Esophagus mucosa (tissue), 1 donor: ENCODE data around the gene OSBP2. TPM values are rescaled to one million over a fixed set of nuclear protein-coding genes. Genes with fewer than 3 reads are reported as not detected.
"Not testable (repeated sequence)": the region's sequence is repeated elsewhere in the genome, so short reads cannot be mapped to it uniquely, and the experiment has no call there.

ENCODE experiments used
- ATAC-seq: fragments of 200-7000 bp; cut with Tn5 transposase; one replicate; pipeline ENCODE4 v1.9.1; 2020
- total RNA-seq: library from RNA; stranded (reverse); gene quantifications from one replicate; pipeline ENCODE4 v1.2.4, GENCODE V29; 2023
- donor health status: DM: yes; HTN: yes; CAD: no.

The OSBP2 gene
- total RNA-seq, 1 donor from 2014 or later: 3.0 TPM

DNA sequence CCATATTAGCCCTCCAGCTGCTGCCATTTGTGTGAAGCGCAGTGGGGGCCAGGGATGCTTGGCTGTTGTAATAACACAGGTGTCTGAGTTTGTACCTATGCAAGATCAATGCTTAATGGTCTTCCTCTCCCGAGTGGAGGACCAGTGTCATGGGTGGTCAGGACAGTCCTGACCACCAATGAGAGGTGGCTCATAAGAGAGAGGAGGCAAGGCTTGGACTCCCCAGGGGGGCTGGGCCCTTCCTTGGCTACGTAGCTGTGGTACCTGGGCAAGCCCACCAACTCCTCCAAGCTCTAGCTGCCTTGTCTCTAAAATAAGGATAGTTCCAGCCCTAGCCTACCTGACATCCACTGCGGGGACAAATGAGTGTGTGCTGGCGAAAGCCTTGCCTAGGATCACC, 79.2 kb downstream of the OSBP2 start:
- peak; percentile 20 for ATAC-seq

DNA sequence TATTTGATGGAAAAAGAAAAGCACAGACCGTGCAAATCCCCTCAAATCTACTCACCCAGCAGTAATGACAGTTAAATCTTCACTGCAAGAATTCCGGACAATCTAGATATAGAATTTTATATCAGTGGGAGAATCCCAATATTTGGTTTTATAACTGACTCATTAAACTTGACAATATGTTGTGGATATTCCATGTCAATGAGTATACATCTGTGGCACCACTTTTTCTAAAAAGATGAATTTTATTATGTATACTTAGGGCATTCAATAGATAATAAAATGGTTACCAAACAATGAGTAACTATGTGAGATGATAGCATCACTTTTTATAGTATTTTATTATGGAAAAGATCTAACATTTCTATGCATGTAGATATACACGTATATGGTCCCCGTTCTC, 79.9 kb downstream of the OSBP2 start:
- ATAC-seq: no peak

DNA sequence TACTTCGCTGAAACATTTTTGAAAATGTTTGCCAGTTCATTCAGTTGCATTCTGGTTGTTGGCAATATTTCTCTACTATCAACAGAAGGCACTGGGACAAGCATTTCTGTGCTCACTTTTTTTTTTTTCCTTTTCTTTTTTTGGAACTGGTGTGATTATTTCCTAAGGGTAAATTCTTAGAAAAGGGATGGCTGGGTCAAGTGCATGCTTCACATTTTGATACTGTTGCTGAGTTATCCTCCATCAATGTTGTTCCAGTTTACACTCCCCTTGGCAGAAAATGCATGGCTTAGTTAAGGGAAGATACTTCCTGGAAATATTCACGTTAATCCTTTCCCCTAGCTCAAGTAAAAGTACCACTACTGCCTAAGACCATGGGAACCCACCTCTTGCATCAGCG, 81.8 kb downstream of the OSBP2 start:
- no peak for ATAC-seq

DNA sequence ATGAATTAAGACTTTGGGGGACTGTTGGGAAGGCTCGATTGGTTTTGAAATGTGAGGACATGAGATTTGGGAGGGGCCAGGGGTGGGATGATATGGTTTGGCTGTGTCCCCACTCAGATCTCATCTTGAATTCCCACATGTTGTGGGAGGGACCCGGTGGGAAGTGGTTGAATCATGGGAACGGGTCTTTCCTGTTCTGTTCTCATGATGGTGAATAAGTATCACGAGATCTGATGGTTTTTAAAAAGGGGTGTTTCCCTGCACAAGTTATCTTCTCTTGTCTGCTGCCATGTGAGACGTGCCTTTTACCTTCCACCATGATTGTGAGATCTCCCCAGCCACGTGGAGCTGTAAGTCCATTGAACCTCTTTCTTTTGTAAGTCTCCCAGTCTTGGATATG, 82.5 kb downstream of the OSBP2 start:
- ATAC-seq: not testable (repeated sequence)

DNA sequence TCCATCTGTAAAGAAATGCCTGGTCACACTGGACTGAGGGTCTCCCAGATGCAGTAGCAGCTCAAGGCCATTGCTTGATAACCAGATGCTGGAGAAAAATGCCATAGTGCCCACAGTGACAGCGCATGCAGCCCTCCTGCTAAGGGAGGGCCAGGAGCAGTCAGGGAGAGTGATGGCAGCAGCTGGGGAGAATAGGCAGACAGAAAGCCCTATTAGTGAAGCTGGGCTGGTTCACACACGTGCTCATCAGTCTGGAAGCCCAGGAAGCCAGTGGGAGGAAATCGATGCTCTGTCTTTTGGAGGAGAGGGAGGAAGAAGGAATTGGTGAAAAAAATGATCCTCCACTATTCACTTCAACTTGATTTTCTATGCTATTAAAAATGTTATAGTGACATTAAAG, 82.9 kb downstream of the OSBP2 start:
- no peak for ATAC-seq

DNA sequence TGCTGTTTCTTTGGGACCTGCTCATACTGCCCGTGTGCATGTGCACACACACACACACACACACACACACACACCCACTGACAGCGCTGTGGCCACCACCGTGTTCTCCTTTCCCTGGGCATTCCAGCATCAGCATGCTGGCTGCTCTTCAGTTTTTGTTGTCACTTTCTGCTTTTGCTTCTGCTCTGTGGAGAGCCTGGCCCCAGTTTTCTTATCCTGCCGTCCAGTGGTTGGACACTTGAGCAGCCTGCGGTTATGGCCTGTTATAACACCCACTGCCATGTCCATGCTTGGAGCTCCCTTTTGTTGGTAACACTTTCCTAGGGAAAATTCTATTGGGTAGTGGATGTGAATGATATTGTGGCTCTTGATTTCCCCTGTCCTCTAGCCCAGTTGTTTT, 83.6 kb downstream of the OSBP2 start:
- no peak for ATAC-seq

DNA sequence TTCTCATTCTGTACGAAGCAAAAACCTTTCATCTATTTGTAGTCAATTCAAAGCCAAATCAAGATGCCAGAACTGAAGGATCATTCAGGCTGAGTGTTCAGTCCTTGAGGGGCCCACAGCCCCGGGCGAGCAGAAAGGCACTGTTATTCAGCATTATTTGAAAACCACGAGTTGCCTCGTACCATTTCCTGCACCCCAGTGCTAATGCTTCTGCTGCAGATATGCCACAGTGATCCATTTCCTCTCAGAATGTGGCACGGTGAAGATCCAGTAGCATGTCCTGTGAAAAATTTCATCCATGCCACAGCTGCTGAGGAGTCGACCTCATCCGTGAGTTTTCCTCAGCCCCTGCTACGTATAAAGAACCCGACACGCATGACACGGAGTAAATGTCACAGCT, 85.4 kb downstream of the OSBP2 start:
- ATAC-seq: no peak

DNA sequence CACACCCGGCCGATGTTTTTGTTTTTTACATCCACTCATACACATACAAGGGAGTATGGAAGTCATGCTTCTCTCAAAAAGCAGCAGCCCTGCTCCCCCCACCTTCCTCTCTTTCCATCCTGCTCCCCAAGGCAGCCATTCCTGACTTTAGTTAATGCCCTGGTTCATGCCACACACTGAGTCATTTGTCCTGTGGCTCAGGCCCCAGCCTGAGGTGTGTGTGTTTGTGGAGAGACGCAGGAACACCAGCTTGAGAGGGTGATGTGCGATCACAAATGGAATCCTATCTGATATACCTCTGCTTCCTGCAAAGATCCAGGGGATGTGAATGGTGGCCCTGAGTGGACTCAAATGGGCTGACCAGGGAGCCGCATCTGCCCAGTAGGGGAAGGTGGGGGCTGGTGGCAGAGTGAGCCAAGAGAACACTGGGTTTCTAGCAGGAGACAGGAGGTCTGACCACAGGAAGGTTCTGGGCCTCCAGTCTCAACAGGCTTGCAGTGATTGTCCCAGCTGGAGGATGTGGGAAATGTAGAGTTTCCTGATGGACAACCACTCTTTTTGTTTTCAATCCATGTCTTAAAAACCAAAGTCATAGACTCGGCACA, 86.7 kb downstream of the OSBP2 start:
- ATAC-seq: peak; percentile 46

DNA sequence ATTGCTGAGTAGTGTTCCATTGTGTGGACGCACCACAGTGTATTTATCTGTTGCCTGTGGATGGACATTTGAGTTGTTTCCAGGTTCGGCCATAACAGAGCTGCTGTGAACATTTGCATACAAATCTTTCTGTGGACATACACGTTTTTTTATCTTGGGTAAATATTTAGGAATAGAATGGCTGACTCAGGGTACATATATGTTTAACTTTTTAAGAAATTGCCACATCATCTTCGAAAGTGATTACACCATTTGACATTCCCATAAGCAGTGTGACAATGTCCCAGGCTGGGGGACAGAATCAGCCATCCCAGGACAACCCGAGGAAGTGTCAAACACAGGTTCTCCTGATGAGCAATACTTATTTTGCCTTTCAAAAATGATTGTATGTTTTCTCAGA, 87.9 kb downstream of the OSBP2 start:
- ATAC-seq: no peak

DNA sequence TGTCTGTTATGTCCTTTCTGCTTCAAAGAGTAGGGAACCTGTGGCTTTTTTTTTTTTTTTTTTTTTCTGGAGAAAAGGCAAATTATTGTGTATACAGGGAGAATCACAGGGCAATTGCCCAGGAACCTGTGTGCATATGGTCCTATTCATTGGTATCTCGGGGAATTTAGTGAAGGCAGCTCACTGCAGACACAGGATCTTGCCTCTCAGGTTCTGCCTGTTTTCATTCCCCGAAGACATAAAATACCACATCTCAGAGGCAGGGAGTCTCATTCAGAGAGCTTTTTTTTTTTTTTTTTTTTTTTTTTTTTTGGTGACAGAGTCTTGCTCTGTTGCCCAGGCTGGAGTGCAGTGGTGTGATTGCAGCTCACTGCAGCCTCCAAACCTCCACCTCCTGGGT, 88.3 kb downstream of the OSBP2 start:
- no peak for ATAC-seq

DNA sequence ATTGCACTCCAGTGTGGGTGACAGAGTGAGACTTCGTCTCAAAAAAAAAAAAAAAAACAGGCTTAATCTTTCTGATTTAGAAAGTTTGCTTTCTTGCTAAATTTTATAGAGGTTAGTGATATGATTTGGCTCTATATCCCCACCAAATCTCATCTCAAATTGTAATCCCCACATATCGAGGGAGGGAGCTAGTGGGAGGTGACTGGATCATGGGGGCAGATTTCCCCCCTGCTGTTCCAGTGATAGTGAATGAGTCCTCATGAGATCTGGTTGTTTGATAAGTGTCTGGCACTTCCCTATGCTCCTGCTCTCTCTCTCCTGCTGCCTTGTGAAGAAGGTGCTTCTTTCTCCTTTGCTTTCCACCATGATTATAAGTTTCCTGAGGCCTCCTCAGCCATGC, 90.9 kb downstream of the OSBP2 start:
- ATAC-seq: no peak

DNA sequence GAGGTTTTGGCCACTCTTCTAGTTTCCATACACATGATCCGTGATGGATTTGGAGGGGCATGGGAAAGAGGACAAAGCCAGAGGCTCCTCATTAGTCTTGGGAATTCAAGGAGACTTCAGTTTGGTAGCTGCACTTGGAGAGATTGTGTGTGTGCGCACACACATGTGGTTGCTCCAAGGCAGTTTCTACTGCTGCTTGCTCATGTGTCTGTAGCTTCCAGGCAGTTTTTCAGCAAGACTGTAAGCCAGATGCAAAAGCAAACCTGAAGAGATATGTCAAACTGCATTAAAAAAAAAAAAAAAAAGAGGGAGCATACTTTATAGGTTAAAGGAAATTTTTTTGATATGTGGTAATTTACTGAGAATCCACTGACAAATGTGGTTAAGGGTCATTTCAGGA, 95.7 kb downstream of the OSBP2 start:
- no peak for ATAC-seq

DNA sequence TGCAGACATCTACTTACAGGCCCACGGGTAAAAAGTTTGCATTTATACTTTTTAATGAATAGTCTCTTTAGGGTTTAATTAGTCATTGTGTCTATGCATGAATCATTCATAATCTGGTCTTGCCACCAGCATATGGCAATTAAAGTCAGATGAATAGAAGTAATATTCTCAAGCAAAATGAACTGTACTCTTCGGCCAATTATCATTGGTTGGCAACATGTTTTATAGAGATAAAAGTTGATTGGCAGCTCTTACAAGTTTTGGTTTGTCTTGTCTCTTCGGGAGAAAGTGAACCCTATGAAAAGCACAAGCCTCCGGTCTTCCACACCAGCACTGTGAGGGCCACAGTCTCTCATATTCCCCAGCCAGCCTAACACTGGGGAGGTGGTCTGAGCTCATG, 97.8 kb downstream of the OSBP2 start:
- ATAC-seq: no peak

DNA sequence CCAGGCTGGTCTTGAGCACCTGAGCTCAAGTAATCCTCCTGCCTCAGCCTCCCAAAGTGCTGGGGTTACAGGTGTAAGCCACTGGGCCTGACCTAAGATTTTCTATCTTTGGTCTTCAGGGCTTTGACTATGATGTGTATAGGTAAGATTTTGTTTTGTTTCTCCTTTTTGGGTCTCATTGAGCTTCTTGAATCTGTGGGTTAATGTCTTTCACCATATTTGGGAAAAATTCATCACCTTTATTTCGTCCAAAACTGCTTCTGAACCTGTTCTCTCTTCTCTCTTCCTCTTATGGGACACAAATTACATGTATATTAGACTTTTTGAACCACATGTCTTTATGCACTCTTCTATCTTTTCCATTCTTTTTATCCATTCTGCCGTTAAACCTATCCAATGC, 100.4 kb downstream of the OSBP2 start:
- no peak for ATAC-seq

DNA sequence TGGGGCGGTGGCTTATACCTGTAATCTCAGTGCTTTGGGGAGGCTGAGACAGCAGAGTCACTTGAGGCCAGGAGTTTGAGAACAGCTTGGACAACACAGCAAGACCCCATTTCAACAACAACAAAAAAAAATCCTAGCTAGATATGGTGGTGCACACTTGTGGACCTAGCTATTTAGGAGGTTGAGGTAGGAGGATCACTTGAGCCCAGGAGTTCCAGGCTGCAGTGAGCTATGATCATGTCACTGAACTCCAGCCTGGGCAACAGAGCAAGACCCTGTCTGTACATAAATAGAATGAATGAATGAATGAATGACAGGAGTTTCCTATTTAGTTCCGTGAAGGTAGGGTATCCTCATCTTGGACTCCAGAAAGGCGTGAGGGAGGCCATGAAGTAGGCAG, 107.0 kb downstream of the OSBP2 start:
- no peak for ATAC-seq

DNA sequence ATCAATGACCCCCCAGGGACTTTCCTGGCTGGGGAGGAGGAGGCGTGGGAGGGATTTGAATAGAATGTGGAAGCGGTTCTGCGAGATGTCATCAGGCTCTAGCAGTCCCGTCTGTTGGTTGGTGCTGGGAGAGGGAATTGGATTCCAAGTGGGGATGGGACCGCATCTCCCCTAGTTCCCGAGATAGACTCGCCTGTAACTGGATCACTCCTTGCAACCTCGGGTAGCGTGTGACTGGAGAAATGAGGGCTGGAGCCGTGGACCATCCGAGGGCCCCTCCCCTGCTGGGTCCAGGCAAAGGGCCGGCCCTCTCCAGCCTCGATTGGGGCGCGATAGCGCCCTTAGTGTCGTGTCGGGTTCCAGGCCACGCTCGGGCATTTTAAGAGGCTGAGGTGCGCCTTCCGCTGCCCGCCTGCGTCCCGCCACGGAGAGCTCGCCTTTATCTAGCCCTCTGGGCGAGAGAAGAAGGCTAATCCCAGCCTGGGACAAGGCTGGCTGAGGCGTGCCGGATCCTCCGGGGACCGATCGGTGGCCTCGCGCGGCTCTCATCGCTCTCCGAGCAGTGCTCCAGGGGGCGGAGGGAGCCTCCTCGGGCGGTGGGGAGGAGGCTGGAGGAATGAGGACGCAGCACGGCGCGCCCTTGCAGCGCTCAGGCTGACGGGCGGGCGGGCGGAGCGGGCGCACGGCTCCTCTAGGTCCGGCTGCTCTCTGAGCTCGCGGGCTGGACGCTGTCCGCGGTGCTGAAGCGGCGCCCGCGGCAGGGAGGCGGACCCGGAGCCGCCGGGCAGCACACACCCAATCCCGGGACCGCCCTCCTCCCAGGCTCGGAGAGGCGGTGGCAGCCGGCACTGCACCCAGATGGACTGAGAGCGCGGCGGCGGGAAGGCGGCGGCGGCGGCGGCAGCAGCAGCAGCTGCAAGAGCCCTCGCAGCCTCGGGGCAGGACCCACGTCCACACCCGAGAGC, 107.8 kb downstream of the OSBP2 start:
- peak; percentile 98 for ATAC-seq

DNA sequence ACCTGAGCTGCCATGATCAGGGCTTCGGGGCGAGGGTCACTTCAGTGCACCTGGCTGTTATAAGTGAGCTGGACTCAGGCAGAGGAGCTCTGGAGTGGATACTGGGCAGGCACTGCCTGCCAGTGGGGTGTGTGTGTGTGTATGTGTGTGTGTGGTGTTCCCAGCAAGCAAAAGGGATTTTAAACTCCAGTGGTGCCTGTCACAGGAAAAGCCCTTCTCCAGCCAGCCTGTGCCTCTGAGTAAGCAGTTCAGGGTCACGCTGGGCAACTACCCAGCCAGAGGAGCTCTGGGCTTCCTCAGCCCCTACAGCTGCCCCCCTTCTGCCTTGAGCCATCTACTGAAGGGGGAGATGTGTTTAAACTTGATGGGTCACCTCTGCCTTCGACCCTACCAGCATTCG, 109.0 kb downstream of the OSBP2 start:
- ATAC-seq: no peak

DNA sequence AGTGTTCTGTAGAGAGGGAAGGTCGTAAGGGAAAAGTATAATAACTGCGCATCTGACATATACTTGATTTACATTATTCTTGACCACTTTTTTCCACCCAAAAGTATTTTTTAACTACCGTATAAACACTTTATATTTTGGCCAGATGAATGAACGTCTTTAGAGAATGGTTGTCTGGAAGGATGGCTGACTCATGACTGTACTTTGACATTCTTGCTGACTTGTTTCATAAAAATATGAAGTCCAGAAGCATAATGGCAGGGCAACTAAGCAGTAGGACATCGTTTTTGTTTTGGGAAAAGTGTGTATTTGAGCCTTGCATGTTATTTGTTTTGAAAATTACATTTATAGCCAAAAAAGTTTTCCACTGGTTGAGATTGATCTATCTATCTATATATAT, 110.0 kb downstream of the OSBP2 start:
- no peak for ATAC-seq

DNA sequence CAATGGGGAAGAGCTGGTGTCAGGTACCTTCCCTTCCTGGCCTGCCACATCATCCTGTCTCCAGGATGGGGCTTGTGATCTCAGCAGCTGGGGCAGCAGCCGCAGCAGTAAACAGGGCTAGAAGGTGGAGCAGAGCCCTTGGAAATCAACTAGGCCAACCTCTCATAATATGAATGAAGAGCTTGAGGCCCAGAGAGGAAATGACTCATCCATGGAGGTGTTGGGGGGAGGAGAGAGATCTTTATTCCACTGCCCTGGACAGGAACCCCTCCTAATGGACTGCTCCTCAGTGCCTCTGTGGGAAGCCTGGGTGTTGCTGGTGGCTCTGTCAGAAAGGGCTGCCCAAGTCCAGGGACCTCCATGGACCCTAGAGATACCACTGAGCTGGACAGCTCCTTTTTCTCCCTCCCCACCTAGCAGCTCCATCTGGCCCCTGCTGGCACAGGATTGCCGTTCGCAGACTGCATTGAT, 111.8 kb downstream of the OSBP2 start:
- ATAC-seq: no peak

DNA sequence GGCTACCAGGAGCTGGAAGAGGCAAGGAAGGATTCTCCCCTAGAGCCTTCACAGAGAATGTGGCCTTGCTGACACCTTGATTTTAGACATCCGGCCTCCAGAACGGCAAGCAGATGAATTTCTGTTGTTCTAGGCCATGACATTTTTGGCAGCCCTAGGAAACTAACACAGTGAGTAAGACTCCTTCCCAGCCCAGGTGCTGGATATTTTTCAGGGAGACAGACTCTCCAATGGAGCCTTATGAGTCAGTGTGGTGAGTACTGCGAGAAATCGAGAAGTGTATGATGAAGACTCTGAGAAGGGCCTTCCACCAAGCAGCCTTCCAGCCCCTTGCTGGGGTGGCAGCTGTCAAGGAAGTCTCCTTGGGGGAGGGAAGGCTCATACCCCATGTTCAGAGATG, 114.4 kb downstream of the OSBP2 start:
- no peak for ATAC-seq

DNA sequence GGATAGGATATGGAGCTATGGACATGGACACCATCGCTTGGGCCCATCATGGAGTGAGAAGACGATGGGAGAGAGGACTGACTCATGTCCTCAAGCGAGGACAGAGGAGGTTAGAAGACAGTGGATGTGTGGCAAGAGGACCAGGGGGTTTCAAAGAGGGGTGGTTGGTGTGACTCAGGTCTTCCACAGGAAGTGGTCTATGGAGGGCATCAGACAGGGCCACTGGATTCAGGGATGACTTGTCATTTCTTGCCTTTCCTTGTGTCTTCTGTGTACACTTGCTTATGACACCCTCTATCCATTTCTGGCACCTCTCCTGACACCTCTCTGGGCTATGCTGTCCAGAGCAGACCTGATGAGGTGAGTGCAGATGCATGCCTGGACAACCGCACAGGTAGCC, 115.4 kb downstream of the OSBP2 start:
- no peak for ATAC-seq

DNA sequence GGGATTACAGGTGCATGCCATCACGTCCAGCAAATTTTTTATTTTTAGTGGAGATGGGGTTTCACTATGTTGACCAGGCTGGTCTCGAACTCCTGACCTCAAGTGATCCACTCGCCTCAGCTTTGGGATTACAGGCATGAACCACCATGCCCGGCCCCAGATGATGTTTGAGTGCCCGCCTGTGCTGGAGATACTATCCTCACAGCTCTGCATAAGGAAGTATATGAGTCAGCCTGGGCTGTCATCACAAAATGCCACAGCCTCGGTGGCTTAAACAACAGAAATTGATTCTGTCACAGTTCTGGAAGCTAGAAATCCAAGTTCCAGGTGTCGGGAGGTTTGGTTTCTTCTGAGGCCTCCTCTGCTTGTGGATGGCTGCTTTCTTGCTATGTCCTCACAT, 119.3 kb downstream of the OSBP2 start:
- ATAC-seq: peak; percentile 72

DNA sequence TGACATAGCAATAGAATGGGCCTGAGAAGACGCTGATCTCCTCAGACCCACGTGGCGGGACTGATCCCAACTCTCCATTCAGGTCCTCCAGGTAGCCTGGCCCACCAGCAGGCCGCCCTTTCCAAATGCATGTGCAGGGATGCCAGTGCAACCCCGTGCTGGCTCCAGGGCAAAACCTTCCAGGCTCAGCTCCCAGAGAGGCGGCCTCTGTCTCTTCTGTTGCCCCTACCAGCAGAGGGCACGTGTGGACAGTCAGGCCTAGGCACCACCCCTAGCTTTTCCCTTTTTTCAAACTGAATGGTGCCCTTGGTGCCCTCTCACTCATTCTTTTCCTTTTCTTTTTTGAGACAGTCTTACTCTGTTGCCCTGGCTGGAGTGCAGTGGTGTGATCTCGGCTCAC, 121.7 kb downstream of the OSBP2 start:
- ATAC-seq: no peak

DNA sequence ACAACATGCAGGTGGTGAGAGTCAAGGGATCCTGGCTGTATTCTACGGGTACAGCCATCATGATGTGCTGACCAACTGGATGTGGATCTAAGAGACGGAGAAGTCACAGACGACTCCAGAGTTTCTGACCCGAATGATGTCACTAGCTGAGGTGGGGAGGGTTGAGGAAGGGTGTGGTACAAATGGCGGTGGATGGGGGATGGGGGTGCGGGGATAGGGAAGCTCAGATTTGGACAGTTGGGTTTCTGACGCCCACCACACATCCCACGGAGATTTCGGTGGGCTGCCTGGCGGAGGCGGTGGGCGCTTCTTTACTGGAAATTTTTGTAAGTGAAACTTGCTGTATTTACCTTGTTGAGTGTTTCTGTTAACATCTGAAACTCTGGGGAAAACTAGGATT, 126.7 kb downstream of the OSBP2 start:
- no peak for ATAC-seq
